GM21423 (cell line): ENCODE results near the gene FKBP1A.

Experiments used
- ATAC-seq: cut with Tn5 transposase; IDR thresholded peaks from one replicate; pipeline ENCODE4 v1.9.1; 2021; ENCODE audit warnings: mild to moderate bottlenecking, moderate library complexity; ENCODE audit not compliant: unreplicated experiment

The FKBP1A gene

DNA sequence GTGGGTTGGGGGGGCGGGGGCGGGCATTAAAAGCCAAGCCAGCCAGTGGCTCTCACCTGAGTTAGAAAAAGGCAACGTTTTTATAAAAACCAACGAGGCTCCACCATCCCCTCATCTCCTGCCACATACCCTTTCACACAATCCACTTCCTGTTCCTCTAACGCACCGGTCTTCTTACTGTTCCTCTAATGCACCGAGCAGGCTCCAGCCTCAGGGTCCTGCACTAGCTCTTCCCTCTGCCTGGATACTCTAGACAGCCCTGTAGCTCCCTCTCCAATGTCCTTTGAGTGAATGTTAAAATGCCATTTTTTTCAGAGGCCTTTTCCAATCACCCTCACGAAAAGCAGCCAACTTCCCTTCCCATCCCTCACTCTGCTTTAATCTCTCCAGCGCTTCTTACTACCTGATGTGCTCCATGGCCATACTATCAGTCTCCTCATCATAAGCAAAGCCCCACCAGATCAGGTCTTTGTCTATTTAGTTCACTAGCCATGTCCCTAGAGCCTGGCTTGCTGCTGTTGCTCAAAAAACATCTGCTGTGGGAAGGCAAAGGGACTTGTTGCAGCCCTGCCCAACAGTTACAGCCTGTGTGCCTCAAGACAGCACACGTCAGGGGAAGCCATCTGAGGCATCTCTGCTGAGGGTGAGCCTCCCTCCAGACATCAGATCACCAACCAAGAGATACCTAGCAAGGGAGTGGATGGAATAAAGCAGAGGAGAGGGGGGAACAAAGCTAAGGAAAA is 3.9 kb downstream of the FKBP1A start:
- no peak for ATAC-seq

DNA sequence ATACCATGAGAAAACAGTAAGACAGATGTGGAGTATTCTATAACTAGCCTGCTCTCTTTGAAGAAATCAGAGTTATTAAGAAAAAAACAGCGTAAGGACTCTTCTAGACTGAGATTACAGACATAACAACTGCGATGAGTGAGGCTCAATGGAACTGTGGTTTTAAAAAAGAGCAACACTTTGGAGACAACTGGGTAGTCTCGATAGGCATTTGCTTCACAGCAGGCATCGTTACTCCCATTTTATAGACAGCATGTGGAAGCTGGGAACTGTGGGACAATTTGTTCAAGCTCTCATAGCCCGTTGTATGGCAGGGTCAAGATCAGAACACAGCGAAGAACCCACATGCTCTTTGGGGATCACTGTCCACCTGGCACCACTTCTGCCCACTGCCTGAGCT is 4.6 kb downstream of the FKBP1A start:
- no peak for ATAC-seq

DNA sequence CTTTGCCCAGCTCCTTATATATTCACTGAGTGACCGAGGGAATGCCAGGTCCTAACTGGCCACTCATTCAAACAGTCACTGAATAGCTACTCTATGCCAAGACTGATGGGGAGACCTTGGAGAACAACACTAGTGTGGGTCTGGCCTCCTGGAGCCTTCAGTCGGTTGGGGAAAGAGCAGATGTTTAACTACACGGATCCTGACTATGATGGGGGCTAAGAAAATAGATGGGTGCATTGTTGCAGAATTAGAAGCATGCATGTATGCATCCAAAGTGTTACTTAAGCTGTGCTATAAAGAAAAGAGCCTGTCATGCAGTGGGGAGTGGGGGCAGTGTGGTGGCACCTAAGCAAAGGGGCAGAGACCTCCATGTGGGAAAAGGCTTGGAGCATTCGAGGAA is 6.5 kb downstream of the FKBP1A start:
- no peak for ATAC-seq

DNA sequence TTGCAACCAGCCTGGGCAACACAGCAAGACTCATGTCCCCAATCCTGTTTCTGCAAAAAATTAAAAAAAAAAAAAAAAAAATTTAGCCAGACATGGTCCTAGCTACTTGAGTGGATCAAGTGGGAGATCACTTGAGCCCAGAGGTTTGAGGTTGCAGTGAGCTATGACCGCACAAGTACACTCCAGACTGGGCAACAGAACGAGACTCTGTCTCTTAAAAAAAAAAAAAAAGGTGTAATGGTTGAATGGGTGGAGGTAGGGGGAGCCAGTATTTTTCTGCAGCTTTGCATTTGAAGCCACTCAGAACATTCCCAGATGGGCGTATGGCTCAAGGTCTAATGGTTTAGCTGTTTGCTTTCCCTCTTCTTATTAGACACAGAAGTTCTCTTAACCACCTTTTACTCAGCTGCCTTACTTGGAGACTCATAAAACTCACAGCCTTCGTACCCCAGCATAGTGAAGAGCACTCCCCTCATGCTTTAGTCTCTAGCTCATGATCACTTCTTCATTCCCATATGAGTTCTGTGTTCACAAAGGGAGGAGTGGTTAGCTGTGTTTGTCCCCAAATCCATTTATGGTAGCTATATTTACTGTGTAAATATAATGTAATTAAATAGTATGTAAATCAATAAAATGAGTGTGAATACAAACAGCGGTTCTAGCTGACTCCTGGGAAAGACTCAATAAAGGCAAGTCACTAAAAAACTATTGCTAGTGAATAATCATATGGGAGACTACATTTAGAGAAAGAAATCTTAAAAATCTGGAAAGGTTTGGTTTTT is 9.0 kb downstream of the FKBP1A start:
- ATAC-seq: no peak

DNA sequence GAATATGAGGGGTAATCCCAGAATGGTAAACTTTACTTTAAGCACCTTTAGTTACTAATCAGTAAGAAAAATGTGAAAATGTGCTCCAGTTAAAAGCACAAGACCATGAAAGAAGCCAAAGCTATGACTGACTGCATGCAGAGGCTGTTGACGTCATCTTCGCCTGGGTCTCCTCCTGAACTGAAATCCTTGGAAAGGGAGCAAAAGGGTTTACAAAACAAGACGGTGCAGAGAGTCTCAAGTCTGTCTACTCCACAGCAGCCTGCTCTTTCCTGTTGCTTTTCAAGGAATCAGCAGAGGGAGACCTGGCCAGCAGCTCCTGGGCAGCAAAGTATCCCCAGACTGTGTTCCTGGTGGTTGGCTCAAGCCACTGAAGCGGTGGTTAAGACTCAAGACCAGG is 10.2 kb downstream of the FKBP1A start:
- ATAC-seq: no peak

DNA sequence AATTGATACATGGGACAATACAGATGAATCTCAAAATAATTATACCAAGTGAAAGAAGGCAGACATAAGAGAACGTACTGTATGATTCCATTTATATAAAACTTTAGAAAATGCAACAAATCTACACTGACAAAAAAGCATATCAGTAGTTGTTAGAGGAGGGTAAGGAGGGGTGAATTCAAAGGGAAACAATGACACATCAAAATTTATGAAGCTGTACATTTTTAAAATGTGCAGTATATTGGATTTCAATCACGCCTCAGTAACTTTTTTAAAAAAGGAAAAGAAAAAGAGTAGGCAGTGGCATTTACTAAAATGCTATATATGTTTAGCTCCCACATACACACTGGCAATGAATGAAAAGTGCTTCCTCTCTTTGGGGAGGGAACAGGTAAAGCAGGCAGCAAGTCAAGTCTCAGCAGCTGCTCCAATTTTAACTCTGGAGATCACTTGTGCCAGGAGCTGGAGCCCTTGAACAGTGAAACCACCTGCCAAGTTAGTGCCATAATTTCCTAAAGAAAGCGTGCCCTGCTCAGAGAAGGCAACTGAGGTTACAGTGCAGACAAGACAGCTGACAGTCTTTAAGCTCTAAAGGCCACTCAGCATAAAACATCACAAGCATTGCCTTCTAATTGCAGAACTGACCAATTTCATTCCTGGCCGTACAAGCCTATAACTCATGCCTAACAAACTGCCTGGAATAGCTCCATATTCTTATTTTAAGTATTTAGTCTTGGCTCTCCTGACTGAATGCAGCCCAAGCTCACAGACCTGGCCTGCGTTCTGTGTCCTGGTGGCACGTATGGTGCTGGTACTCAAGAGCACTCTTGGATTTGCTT is 10.9 kb downstream of the FKBP1A start:
- no peak for ATAC-seq

DNA sequence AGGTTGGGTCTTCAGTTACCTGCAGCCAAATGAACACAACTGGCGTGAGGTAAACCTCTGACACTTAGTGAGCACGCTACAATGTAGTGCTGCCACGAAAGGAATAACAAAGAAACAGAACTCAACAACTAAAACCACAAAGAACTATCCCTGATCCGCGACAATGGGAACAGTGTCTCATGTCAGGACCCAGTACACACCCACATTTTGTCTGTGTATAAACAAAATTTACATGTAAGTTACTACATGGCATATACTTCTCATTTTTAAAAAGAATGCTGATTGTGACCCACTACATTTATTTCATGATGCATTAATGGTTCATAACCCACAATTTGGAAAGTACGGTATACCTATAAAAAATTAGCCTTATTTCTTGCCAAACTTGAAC is 14.1 kb downstream of the FKBP1A start:
- ATAC-seq: no peak

DNA sequence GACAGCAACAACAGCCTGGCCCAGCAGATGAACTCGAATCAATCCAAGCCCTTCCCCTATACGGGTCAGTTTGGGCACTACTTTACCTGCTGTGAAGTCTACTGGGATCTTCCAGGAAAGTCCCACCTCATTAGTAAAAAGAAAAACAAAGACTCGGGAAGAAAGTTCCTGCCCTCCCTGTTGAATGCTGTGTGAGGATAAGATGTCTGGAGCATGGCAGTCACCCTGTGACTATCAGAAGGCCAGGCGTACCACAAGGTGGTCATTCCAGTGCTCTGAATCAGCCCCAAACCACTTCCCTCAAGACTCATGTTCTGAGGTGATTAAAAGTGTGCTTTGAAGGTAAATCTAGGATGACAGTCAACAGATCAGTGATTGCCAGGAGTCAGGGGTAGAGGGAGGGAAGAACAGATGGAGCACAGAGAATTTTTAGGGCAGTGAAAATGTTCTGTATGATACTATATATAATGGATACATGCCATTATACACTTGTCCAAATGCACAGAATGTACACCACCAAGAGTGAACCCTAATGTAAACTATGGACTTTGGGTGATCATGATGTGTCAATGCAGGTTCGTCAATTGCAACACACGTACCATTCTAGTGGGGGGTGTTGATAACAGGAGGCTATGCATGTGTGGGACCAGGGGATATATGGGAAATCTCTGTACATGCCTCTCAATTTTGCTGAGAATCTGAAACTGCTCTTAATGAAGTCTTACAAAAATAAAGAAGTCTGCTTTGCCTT is 14.7 kb downstream of the FKBP1A start:
- no peak for ATAC-seq

DNA sequence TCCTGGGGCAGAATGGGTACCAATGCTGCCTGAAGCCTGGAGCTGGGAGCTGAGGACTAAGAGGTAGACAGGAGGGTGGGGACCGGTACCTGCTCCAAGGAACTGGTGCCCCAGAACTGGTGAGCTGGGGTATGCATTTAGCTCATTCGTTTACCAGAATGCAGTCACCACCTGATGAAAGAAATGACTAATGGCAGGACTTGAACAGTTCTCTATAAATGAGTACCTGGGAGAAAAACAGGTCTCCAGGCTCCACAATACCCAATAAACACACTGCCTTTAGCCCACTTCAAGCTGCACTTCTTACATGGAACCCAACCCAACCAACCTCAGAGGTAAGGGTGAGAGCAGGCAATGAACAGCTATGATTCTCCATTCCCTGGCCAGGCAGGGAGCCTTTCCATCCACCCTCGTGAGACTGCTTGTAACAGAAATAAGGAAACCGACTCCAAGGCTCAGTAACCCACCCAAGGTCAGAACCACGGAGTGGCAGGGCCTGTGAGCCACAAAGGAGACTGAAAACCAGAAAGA is 15.4 kb downstream of the FKBP1A start:
- no peak for ATAC-seq

DNA sequence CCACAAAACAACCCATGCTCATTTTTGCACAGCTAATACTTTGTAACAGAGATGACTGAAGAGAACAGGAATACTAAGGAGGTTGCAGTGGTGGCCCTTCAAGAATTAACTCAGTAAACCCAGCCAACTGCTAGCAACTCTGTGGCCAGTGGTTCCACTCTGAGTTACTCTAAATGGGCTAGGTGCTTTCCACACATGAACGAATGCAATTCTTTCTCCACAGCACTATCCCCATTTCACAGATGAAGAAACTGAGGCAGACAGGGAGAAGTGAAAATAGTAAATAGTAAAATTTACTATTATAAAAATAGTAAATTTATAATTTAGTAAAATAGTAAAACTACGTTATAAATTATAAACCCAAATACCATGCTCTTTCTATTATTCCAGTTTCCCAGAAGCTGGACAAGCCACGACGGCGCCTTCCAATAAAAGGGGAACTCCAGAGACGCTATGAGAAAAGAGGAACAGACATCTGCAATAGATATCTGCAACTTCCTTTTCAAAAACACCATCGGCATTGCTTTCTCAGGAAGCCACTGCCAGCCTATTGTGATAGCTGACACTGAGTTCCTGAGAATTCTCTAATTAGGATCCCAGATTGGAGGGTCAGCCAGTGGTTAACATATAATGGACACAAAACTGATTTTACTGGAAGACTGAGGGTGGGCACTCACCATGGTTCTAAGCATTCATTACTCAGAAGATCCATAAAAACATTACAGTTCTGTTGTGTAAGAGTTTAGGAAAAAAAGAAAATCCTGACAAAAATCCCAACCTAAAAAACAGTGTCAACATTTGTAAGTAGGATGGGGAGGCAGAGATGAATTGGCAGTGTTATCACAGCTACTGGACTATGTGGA is 16.2 kb downstream of the FKBP1A start:
- peak; percentile 43 for ATAC-seq

DNA sequence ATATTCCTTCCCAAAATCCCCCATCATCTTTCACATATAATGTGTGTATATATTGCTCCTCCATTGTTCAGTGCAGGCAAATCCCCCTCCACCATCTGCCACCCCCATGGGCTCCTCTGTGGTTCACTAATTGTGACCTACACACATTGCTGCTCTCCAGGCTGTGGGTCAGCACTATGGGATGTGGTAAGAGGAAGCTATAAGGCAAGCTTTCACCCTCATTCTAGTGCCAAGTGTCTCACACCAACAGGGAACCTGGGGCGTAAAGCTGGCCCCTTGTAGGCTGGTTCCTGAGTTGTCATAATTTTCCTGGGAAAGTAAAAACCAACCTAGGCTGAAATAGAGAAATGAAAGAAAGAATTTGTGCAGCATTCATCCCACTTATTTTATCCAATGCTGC is 16.8 kb downstream of the FKBP1A start:
- no peak for ATAC-seq

DNA sequence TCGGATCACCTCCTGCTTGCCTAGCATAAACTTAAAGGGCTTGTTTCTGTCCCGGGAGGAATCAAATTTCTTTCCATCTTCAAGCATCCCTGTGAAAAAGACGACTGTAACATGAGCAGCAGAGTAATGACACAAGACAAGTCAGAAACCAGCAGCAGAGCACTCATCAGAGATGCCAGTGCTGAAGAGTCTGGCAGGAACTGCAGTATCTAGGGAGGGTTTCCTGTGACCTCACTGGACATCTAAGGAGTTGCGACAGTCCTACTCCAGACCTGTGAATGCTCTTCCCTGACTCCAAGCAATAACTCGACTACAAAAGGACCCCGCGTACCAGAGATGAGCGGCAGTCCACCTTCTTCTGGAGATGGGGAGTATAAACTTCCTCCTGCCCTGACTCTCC is 17.3 kb downstream of the FKBP1A start:
- no peak for ATAC-seq

DNA sequence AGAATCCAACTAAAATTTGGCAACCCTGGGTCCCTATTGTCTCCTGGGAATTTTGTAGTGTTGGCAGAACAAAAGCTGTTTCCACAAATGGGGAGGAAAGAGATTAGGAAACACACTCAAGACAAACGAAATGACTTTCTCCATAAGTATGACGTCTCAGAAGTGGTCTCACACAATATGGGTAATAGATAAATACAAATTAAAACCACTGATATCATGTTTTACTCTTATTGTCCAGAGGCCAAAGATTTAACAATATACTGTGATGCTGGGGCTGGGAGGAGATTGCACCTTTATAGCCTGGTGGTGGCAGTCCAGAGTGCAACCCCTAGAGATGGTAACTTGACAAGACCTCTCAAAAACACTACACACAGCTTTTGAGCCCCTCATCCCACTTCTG is 18.6 kb downstream of the FKBP1A start:
- no peak for ATAC-seq

DNA sequence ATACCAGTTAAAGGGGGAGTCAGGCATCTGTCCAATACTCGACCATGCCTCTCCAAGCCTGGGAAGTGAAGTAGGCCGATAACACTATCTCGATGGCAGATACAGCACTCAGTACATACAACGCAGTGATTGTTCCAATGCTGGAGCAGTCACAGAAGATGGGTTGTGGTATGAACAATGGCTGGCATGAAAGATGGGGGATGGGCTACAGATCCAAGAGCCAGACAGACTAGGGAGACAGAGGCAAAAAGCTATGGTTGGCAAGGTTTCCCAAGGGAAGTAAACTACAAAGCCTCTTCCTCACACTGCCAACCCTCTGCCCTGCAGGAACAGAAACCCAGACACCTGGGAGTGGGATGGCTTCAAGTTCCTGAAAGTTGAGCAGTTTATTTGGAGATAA is 19.2 kb downstream of the FKBP1A start:
- no peak for ATAC-seq

DNA sequence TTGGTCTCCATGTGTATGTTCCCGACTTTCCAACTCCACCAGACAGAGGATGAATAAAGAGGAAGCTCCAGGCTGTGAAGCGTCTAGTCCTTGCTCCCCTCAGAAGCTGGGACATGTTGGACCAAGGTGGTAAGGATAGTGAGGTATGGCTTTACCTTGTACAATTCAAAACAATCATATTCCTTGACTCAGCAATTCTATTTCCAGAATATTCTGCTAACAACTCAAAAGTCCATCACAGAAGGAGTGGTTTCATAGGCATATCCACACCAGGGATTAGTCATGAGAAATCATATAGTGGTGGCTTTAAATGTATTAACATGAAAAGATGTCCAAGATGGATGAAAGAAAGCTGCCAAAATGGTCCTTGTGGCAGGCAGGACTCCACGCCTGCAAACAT is 19.8 kb downstream of the FKBP1A start:
- ATAC-seq: no peak

DNA sequence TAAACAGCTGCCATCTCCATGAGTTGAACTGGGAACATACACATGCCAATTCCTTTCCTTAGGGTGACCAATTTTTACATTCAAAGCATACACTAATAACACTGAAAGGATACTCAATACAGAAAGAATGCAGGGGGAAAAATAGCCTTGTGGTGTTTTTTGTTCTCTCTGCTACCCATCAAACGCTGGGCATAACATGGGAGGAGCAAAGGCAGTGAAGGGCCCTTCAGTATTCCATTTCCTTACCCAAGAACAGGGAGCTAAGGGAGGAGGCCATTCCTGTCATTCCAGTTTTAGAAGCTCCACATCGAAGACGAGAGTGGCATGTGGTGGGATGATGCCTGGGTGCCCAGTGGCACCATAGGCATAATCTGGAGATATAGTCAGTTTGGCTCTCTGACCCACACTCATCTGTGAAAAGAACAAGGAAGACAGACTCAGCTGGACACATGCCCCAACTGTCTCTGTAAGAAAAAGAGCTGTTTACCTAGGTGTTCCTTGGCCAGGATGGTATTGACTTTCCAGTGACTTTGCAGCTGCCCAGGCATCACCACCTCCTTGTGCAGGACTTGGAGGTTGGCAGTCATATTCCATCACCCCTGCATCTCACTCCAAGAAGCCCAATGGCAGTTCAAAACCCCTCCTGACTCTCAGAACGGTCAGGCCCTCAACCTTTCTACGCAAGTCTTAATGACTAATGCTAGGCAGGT is 20.9 kb downstream of the FKBP1A start:
- ATAC-seq: no peak

DNA sequence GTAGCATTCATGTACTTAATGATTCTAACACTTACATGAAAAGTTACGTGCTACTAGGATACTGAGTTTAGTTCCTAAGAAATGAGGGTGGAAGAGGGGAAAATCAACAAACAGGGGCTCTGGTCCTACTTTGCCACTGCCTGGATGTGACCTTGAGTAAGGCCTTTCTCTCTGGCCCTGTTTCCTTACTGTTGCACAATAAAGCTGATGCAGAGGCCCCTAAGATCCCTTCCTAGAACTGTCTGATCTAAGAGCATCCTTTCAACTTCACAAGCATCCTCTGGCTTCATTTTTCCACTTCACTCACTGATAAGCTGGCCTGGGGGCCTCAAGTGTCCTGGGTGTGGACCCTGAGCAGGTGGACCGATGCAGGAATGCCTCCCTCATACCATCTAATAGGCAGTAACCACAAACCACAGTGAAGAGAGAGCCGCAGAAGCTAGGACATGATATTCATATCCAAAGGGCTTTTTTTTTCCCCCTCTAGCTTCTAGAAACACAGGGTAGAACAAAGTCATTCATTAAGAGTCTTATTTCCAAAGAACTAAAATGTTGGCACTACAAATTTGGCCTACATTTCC is 21.6 kb downstream of the FKBP1A start:
- no peak for ATAC-seq

DNA sequence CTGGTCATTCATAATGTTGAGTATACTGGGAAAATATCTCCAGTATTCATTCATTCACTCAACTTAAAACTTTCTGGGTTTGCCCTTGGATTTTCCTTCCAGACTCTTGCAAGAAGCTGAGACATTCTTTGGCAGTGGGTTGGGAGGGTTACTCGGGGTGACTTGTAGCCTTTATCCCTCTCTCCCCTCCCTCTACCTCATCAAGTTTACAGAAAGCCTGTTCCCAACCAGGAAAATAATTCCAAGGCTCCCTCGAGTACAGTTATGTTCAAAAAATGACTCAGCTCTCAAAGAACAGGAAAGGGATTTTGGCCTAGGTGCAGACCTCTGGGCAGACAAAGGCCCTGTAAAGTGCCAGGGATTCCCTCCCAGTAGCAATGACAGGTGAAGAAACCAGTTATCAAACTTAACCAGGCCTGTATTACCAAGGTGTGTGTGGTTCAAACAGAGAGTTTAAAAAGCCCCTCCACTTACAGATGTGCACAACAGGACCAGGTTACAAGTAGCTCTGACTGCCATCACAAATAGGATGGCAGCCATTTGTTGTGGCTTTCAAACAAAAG is 22.2 kb downstream of the FKBP1A start:
- ATAC-seq: no peak
